ENCODE measurements around the gene SORBS1.

DNA sequence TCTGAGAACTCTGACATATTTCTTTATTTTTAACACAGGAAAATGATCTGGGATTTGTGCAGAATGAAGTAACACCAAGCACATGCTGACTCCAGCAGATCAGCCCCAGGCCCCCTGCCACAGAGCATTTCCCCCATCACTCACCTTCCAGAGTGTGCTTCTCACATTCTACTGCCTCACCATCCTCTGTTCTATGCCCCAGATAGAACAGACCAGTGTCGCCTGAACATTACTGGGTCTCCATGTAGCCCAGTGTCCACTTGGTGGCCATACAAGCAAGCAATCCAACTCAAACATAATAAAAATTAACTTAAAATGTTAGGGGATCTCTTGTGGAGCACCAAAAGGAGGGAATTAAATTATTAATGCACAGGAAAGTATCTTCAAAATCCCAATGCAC lies 58.8 kb downstream of the SORBS1 start:
- TF ChIP-seq, protein P1, sequence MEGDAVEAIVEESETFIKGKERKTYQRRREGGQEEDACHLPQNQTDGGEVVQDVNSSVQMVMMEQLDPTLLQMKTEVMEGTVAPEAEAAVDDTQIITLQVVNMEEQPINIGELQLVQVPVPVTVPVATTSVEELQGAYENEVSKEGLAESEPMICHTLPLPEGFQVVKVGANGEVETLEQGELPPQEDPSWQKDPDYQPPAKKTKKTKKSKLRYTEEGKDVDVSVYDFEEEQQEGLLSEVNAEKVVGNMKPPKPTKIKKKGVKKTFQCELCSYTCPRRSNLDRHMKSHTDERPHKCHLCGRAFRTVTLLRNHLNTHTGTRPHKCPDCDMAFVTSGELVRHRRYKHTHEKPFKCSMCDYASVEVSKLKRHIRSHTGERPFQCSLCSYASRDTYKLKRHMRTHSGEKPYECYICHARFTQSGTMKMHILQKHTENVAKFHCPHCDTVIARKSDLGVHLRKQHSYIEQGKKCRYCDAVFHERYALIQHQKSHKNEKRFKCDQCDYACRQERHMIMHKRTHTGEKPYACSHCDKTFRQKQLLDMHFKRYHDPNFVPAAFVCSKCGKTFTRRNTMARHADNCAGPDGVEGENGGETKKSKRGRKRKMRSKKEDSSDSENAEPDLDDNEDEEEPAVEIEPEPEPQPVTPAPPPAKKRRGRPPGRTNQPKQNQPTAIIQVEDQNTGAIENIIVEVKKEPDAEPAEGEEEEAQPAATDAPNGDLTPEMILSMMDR (IDR thresholded peaks at IDR 0.05) = no peak
- TF ChIP-seq POLR2A (IDR thresholded peaks at IDR 0.05) = no peak
